Activated CD4-positive, alpha-beta memory T cell treated with anti-CD3 and anti-CD28 coated beads, Interleukin-2, amount 10 ng/mL, durations not matched to agents 7 days and 5 days (primary cell): ENCODE measurements around the gene ZNRF2. TPM values are rescaled to one million over a fixed set of nuclear protein-coding genes. Genes with fewer than 3 reads are reported as not detected.
"Not testable (repeated sequence)": the region's sequence is repeated elsewhere in the genome, so short reads cannot be mapped to it uniquely, and the experiment has no call there.

Experiments used
- CTCF ChIA-PET: fragments of 350-600 bp; sonication (Branson Sonifier 250); formaldehyde crosslinking; loops from one replicate; lab custom pipeline; 2021; ENCODE audit warnings: antibody characterized with exemption, inconsistent platforms; lab: Charles Lee
- POLR2A ChIA-PET: fragments of 350-600 bp; sonication (Branson Sonifier 250); formaldehyde crosslinking; loops from one replicate; lab custom pipeline; 2021; ENCODE audit warnings: antibody characterized with exemption; lab: Charles Lee
- DNase-seq: peaks from one replicate; pipeline ENCODE4 v3.0.0-alpha.2; 2020
- H3K27ac Mint-ChIP-seq: one replicate; pipeline ENCODE4 v1.8.0; 2021; ENCODE audit warnings: mild to moderate bottlenecking, mixed read lengths
- H3K27me3 Mint-ChIP-seq: one replicate; pipeline ENCODE4 v1.8.0; 2021; ENCODE audit warnings: mixed read lengths
- H3K36me3 Mint-ChIP-seq: one replicate; pipeline ENCODE4 v1.8.0; 2021; ENCODE audit warnings: low read depth, mixed read lengths
- H3K4me1 Mint-ChIP-seq: one replicate; pipeline ENCODE4 v1.8.0; 2021; ENCODE audit warnings: mixed read lengths
- H3K4me3 Mint-ChIP-seq: one replicate; pipeline ENCODE4 v1.8.0; 2021; ENCODE audit warnings: mild to moderate bottlenecking, mixed read lengths
- H3K9me3 Mint-ChIP-seq: one replicate; pipeline ENCODE4 v1.8.0; 2021; ENCODE audit warnings: mixed read lengths
- total RNA-seq, 2 experiments: library from RNA; stranded (reverse); gene quantifications; one replicate each; pipeline ENCODE4 v1.2.3, GENCODE V29; 2021

ZNRF2 gene
- total RNA-seq, 2 experiments from 2014 or later: 17.9 to 18.5 TPM

DNA sequence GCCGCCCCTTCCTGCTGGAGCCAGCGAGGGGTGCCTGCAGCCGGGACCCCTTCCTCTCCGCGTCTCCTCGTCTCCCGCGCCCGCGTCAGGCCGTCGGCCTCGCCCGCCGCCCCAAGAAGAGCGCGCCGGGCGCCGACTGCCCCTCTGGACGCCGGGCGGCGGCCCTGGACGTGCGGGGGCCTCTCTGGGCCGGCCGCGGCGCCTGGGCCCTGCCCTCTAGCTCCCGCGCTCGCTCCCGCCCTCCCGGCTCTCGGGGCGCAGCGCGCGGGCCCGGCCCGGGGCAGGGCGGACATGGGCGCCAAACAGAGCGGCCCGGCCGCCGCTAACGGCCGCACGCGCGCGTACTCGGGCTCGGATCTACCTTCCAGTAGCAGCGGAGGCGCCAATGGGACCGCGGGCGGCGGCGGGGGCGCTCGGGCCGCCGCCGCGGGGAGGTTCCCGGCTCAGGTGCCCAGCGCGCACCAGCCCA is 704 bp downstream of the ZNRF2 start:
- POLR2A ChIA-PET: interaction anchor here (0.6 to 5.0 kb wide), 13 partner anchors 10 to 342 kb away, joined by 3 to 62 read pairs (median 5); partner anchors contain the start of gene NOD1
- Mint-ChIP-seq H3K27me3 (no peaks in the 10 kb centered on the region), H3K36me3 (peaks cover 22% of the 10 kb centered on the region), H3K4me3 (peak overlapping the region; percentile 75), H3K27ac (peak overlapping the region; percentile 78), H3K9me3 (no peaks in the 10 kb centered on the region), H3K4me1 (peaks cover 46% of the 10 kb centered on the region)
- CTCF ChIA-PET: interaction anchor here (2.2 to 2.6 kb wide), 2 partner anchors 38 to 63 kb away, joined by 5 to 11 read pairs; no protein-coding TSS in a partner anchor
- DNase-seq: peak; percentile 39

DNA sequence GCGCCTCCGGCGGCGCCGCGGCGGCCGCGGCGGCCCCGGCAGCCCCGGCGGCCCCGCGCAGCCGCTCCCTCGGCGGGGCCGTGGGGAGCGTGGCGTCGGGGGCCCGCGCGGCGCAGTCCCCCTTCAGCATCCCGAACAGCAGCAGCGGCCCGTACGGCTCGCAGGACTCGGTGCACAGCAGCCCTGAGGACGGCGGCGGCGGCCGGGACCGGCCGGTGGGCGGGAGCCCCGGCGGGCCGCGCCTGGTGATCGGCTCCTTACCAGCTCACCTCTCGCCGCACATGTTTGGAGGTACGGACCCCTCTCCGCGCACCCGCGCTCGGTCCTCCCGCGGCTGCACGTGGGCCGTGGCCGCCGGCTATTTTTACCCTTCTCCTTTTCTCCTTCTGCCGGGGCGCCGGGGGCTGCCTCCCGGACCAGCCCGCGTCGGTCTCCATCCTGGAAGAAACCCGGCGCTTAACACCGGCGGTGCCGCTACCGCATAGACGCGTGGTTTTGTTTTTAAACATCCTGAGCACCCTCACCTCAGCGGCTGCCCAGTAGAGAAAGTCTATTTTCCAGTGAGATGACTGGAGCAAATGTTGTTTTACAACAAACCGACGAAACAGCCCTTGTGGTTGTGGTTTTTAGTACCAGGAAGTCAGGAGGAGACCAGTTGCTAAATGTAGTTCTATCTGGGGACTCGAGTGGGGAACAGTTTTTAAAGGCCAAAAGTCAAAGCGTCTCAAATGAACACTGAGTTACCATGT is 1.3 kb downstream of the ZNRF2 start:
- peaks cover 22% of the 10 kb centered on the region for H3K36me3 Mint-ChIP-seq
- CTCF ChIA-PET: interaction anchor here (2.2 to 2.6 kb wide), 2 partner anchors 37 to 63 kb away, joined by 5 to 11 read pairs; no protein-coding TSS in a partner anchor

DNA sequence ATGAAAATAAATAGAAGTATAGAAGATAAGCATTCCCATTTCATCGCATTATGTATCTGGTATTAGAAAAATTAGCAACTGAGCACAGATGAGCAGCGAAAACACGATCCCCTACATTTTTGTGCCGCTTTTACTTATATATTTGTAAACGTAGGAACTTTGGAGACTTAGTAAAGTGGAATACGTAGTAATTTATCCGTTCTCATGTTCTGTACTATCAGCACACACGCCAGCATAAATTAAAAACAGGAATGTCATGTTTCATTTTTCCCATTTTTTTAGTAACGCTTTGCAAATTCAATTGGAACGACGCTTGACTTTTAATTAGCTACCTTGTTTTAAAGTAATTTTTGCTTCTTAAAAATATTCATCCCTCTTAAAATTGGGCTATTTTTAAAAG is 2.4 kb downstream of the ZNRF2 start:
- H3K27ac Mint-ChIP-seq: no peak overlapping the region
- CTCF ChIA-PET: interaction anchor here (1.0 kb wide), 1 partner anchor 36 kb away, joined by 3 read pairs; no protein-coding TSS in a partner anchor
- H3K27me3 Mint-ChIP-seq: peaks cover 2% of the 10 kb centered on the region
- H3K36me3 Mint-ChIP-seq: peaks cover 30% of the 10 kb centered on the region
- DNase-seq: no peak
- POLR2A ChIA-PET: interaction anchor here (0.6 to 5.0 kb wide), 6 partner anchors 35 to 192 kb away, joined by 3 to 62 read pairs (median 16); partner anchors contain the start of gene NOD1
- peaks cover 59% of the 10 kb centered on the region for H3K4me1 Mint-ChIP-seq
- H3K4me3 Mint-ChIP-seq: peak overlapping the region; percentile 89
- no peaks in the 10 kb centered on the region for H3K9me3 Mint-ChIP-seq

More for the DNA sequence above, 1.3 kb downstream of the ZNRF2 start:
- POLR2A ChIA-PET: interaction anchor here (0.6 to 5.0 kb wide), 13 partner anchors 10 to 343 kb away, joined by 3 to 62 read pairs (median 3); partner anchors contain the start of gene NOD1
- Mint-ChIP-seq H3K27me3 (no peaks in the 10 kb centered on the region), H3K4me3 (peak overlapping the region; percentile 89), H3K27ac (peak overlapping the region; percentile 96), H3K9me3 (no peaks in the 10 kb centered on the region), H3K4me1 (peaks cover 50% of the 10 kb centered on the region)
- peak; percentile 79 for DNase-seq

DNA sequence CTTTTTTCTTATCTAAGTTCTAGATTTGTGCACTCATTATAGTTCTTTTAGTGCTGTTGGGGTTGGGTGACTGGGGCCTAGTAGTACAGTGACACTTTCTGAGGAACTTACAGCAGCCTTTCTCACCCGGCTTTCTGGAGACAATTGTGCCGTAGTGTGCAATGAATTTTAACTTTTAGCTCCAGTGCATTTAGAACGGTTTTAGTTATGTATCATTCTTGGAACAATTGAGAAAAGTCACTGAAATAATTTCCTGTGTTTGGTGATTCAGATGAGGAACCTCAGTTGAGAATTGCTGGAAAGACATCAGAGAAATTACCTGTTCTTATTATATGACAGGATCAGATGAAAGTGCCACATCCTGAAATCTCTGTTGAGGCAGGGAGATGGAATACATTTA is 3.2 kb downstream of the ZNRF2 start:
- H3K27ac Mint-ChIP-seq, H3K9me3 Mint-ChIP-seq, H3K27me3 Mint-ChIP-seq, H3K4me3 Mint-ChIP-seq, CTCF ChIA-PET, DNase-seq: not testable (repeated sequence)
- POLR2A ChIA-PET: interaction anchor here (1.3 to 5.0 kb wide), 3 partner anchors 34 to 61 kb away, joined by 3 to 62 read pairs (median 35); no protein-coding TSS in a partner anchor
- H3K36me3 Mint-ChIP-seq: peaks cover 34% of the 10 kb centered on the region
- H3K4me1 Mint-ChIP-seq: peaks cover 63% of the 10 kb centered on the region

DNA sequence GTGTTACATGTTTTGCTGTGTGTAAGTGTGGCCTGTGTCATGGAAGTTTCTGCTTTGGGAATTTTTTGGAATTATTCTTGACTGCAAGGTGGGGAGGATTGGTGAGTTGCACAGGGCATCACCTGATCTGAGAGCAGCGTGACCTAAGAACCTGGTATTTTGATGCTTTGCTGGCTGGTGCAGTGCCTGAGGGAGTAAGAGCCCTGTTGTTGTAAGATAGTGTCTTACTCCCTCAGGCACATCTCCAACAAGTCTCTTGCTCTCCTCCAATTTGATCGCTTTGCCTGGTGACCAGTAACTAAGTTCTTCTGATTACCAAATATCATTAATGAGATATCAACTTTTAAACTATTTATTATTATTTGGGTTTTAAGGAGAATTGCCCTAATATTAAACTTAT is 5.2 kb downstream of the ZNRF2 start:
- DNase-seq, CTCF ChIA-PET, H3K27me3 Mint-ChIP-seq, H3K9me3 Mint-ChIP-seq, H3K4me3 Mint-ChIP-seq, H3K27ac Mint-ChIP-seq: not testable (repeated sequence)
- POLR2A ChIA-PET: interaction anchor here (1.0 to 1.8 kb wide), 3 partner anchors 33 to 59 kb away, joined by 3 to 10 read pairs (median 6); no protein-coding TSS in a partner anchor
- Mint-ChIP-seq H3K4me1 (peaks cover 57% of the 10 kb centered on the region), H3K36me3 (peaks cover 37% of the 10 kb centered on the region)

DNA sequence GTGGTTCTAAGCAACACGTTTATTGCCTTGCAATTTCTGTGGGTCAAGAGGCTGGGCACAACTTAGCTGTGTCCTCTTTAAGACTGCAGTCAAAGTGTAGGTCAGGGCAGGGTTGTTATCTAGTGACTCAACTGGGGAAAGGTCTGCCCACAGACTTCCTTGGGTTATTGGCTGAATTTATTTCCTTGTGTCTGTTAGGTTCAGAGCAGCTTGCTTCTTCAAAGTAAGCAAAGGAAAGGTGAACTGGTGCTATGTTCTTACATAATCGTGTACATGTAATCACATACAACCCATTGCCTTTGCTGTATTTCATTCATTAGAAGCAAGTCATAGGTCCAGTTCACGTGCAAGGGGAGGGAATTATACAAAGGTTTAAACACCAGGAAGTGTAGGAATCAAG is 5.9 kb downstream of the ZNRF2 start:
- ChIA-PET POLR2A (interaction anchor here (1.0 to 1.8 kb wide), 3 partner anchors 32 to 58 kb away, joined by 3 to 10 read pairs (median 6); no protein-coding TSS in a partner anchor), CTCF (interaction anchor here (1.0 kb wide), 1 partner anchor 33 kb away, joined by 4 read pairs; no protein-coding TSS in a partner anchor)
- DNase-seq: peak; percentile 23
- Mint-ChIP-seq H3K36me3 (peaks cover 37% of the 10 kb centered on the region), H3K4me1 (peaks cover 57% of the 10 kb centered on the region)
- H3K27ac Mint-ChIP-seq, H3K9me3 Mint-ChIP-seq, H3K27me3 Mint-ChIP-seq, H3K4me3 Mint-ChIP-seq: not testable (repeated sequence)

DNA sequence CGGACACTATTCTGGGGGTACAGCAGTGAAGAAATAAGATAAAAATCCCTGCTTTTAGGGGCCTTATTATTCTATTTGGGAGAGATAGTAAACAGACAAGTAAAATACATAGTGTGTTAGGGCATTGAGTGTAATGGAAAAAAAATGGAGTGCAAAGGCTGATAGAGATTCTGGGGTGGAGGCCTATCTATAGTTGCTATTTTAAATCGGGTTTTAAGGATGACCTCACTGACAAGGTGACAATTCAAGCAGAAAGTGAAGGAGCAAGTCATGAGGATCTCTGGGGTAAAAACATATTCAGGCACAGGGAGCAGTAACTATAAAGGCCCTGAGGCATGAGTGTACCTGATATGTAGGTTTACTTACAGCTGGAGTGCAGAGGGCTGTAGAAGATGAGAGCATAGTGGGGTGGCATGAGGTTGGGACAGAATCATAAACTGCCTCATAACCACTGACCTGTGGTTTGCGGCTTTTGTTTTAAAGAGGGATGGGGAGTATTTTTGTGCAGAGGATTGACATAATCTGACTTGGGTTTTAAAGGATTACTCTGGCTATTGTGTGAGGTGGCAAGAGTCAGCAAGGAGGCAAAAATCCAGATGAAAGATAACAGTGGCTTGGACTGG is 8.1 kb downstream of the ZNRF2 start:
- H3K27ac Mint-ChIP-seq, POLR2A ChIA-PET, H3K4me3 Mint-ChIP-seq, H3K27me3 Mint-ChIP-seq, H3K9me3 Mint-ChIP-seq, DNase-seq, CTCF ChIA-PET: not testable (repeated sequence)
- peaks cover 22% of the 10 kb centered on the region for H3K36me3 Mint-ChIP-seq
- peaks cover 49% of the 10 kb centered on the region for H3K4me1 Mint-ChIP-seq

DNA sequence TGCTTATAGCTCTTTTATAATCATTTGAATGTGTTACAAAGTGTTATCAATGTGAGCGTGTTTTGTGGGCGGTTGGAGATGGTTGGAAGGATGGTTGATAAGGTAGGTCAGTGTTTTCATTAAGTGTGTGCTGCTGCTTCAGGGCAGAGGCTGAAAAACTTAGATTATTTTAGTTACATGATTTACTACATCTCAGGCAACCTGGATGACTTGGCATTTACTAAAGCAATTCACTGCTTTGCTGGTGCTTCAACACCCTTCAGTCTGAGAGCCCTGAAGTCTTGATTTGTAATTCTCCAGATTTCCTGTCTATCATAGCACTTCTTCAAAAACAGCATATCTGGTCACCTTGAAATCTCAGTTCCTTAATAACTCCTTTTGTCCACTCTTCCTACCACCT is 11.9 kb downstream of the ZNRF2 start:
- CTCF ChIA-PET, H3K4me3 Mint-ChIP-seq, H3K27ac Mint-ChIP-seq, DNase-seq, H3K36me3 Mint-ChIP-seq, H3K9me3 Mint-ChIP-seq, H3K27me3 Mint-ChIP-seq: not testable (repeated sequence)
- POLR2A ChIA-PET: interaction anchor here (1.3 kb wide), 1 partner anchor 11 kb away, joined by 4 read pairs; no protein-coding TSS in a partner anchor
- H3K4me1 Mint-ChIP-seq: peaks cover 22% of the 10 kb centered on the region

DNA sequence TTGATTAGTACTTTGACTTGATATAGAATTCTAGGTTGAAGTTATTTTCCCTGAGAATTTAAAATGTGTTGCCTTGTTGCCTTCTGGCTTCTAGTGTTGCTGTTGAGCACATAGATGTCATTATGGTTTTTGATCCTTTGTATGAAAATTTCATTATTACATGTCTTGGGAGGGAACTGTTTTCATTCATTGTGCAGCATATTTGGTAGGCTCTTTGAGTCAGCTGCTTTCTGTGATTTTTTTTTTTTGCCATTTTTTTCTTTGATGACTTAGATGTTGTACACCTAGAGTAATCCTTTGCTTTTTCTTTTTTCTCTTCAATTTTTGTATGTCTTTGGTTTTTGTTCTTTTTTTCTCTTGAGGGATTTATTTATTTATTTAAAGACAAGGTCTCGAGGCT is 13.1 kb downstream of the ZNRF2 start:
- H3K4me3 Mint-ChIP-seq, H3K9me3 Mint-ChIP-seq, CTCF ChIA-PET, H3K36me3 Mint-ChIP-seq, H3K27me3 Mint-ChIP-seq, DNase-seq, H3K27ac Mint-ChIP-seq, POLR2A ChIA-PET: not testable (repeated sequence)
- H3K4me1 Mint-ChIP-seq: peaks cover 17% of the 10 kb centered on the region

DNA sequence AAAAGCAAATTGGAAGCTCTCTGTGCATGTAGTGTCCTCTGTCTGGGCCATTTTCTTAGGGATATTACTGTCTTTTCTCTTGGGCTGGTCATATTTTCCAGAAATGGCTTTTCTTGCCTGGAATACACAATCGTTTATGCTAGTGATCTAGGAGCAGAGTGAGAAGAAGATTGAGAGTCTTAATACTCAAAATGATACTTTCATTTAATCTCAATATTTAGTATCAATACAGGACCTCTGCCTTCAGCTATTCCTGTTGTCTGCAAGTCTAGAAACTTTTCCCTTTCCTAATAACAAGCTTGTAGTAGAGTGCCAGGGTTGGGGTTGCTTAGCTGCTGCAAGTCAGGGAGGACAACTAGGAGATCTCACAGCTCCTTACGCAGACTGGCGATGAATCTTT is 14.0 kb downstream of the ZNRF2 start:
- H3K36me3 Mint-ChIP-seq, H3K9me3 Mint-ChIP-seq, H3K27me3 Mint-ChIP-seq, DNase-seq, POLR2A ChIA-PET, H3K27ac Mint-ChIP-seq, CTCF ChIA-PET, H3K4me3 Mint-ChIP-seq: not testable (repeated sequence)
- H3K4me1 Mint-ChIP-seq: peaks cover 12% of the 10 kb centered on the region

DNA sequence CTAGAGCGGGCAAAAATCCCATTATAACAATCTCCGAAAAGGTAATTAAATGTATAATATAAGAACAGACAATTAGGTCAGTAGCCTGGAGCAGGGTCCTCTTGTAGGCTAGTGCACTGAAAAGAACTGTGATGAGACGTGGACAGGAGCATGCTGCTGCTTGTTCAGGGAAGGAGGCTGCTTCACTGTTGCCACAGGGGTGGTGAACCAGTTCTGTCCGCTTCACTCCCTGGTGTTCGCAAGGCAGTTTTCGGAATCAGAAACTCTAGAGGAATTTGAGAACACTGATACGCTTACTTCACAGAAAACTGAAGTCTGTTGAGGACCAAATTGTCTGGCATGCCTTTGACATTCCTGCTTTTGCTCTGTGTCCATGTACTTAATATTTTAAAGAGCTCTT is 17.4 kb downstream of the ZNRF2 start:
- Mint-ChIP-seq H3K27ac (no peak overlapping the region), H3K27me3 (no peaks in the 10 kb centered on the region), H3K4me3 (no peak overlapping the region), H3K4me1 (peaks cover 15% of the 10 kb centered on the region), H3K9me3 (no peaks in the 10 kb centered on the region), H3K36me3 (no peaks in the 10 kb centered on the region)
- ChIA-PET POLR2A (no interaction called here), CTCF (interaction anchor here (0.6 to 1.8 kb wide), 2 partner anchors 15 to 21 kb away, joined by 3 to 5 read pairs; no protein-coding TSS in a partner anchor)
- no peak for DNase-seq

DNA sequence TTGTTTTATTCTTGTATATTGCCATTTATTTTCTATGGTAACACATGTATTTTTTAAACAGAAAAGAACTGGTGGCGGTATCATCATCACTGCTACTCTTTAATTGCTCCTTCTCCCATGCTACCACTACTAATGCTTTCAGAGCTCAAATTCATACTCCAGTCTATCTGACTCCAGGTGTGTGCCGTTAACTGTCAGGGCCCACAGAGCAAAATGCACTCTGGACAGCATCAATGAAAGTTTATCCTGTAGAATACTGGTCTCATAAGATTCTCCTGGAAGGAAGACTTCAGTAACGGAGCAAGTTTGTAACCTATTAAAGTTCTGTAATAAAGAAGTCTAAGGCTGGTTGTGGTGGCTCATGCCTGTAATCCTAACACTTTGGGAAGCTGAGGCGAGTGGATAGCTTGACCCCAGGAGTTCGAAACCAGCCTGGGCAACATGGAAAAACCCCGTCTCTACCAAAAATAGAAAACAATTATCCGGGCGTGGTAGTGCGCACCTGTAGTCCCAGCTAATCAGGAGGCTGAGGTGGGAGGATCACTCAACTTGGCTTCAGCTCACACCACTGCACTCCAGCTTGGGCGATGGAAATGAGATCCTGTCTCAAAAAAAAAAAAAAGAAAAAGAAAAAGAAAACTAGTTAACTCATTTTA is 18.4 kb downstream of the ZNRF2 start:
- Mint-ChIP-seq H3K4me1 (peaks cover 15% of the 10 kb centered on the region), H3K9me3 (no peaks in the 10 kb centered on the region), H3K36me3 (no peaks in the 10 kb centered on the region), H3K27ac (no peak overlapping the region), H3K27me3 (no peaks in the 10 kb centered on the region), H3K4me3 (no peak overlapping the region)
- ChIA-PET POLR2A (no interaction called here), CTCF (interaction anchor here (0.6 kb wide), 1 partner anchor 14 kb away, joined by 5 read pairs; no protein-coding TSS in a partner anchor)
- DNase-seq: no peak
